HEK293 (cell line): ENCODE results near the gene CDYL.

Experiments used
- CTCF ChIA-PET: fragments of 350-600 bp; formaldehyde crosslinking; extraction: SDS; loops from one replicate; lab custom pipeline; 2021; ENCODE audit warnings: antibody characterized with exemption; lab: Yijun Ruan, JAX
- POLR2A ChIA-PET: fragments of 300-600 bp; formaldehyde crosslinking; extraction: SDS; loops from one replicate; lab custom pipeline; 2020; ENCODE audit warnings: antibody characterized with exemption, inconsistent platforms; lab: Yijun Ruan, JAX
- H3K27ac ChIP-seq: fragments of 200-500 bp; sonication (Bioruptor generic); 2 replicates; pipeline ENCODE4 v1.5.1; 2014; ENCODE audit warnings: low read depth, low read length, control low read depth, inconsistent platforms; ENCODE audit errors: extremely low read depth
- H3K36me3 ChIP-seq, 2 experiments: fragments of 200-500 bp in 1 of 2; sonication (Bioruptor generic) in 1 of 2; 1 replicate in 1 of 2; 2 replicates in 1 of 2; pipeline ENCODE4 v1.5.1; 2014 to 2017; ENCODE audit warnings: inconsistent platforms in 2 of 2, low read length in 2 of 2; ENCODE audit not compliant: control insufficient read depth in 2 of 2, insufficient read depth in 1 of 2
- H3K4me1 ChIP-seq: fragments of 200-500 bp; sonication (Bioruptor generic); 2 replicates; pipeline ENCODE4 v1.5.1; 2014; ENCODE audit warnings: mild to moderate bottlenecking, low read length, inconsistent platforms; ENCODE audit not compliant: control insufficient read depth, insufficient read depth
- H3K4me3 ChIP-seq: 2 replicates; pipeline ENCODE4 v1.5.1; 2011; ENCODE audit warnings: low read depth, mild to moderate bottlenecking, control low read depth, low read length, moderate library complexity
- H3K9me3 ChIP-seq: fragments of 200-500 bp; sonication (Bioruptor generic); 2 replicates; pipeline ENCODE4 v1.5.1; 2014; ENCODE audit warnings: low read depth, low read length, inconsistent platforms; ENCODE audit not compliant: control insufficient read depth, insufficient read depth
- GLI2 ChIP-seq: fragments of 450-650 bp; formaldehyde crosslinking; IDR thresholded peaks from 2 replicates; pipeline ENCODE4; 2017; ENCODE audit warnings: missing biosample characterization, missing genetic modification characterization, low read depth, borderline replicate concordance
- INSM2 ChIP-seq: fragments of 450-650 bp; formaldehyde crosslinking; IDR thresholded peaks from 2 replicates; pipeline ENCODE4 v1.5.1; 2016; ENCODE audit warnings: missing biosample characterization, missing genetic modification characterization
- KLF9 ChIP-seq: fragments of 450-650 bp; formaldehyde crosslinking; IDR thresholded peaks from 2 replicates; pipeline ENCODE4 v1.5.1; 2016; ENCODE audit warnings: missing biosample characterization, missing genetic modification characterization, low read depth
- MYNN ChIP-seq: fragments of 450-650 bp; formaldehyde crosslinking; IDR thresholded peaks from 2 replicates; pipeline ENCODE4 v1.5.1; 2016; ENCODE audit warnings: missing biosample characterization, missing genetic modification characterization, borderline replicate concordance
- OVOL3 ChIP-seq: fragments of 450-650 bp; formaldehyde crosslinking; IDR thresholded peaks from 2 replicates; pipeline ENCODE4 v1.5.1; 2016; ENCODE audit warnings: missing biosample characterization, missing genetic modification characterization
- SALL2 ChIP-seq: fragments of 450-650 bp; formaldehyde crosslinking; IDR thresholded peaks from 2 replicates; pipeline ENCODE4 v1.5.0; 2017; ENCODE audit warnings: missing biosample characterization, mild to moderate bottlenecking, missing genetic modification characterization, borderline replicate concordance
- SCRT1 ChIP-seq: fragments of 450-650 bp; formaldehyde crosslinking; IDR thresholded peaks from 2 replicates; pipeline ENCODE4 v1.5.1; 2016; ENCODE audit warnings: missing biosample characterization, missing genetic modification characterization, borderline replicate concordance
- SCRT2 ChIP-seq: fragments of 450-650 bp; formaldehyde crosslinking; IDR thresholded peaks from 2 replicates; pipeline ENCODE4 v1.5.1; 2016; ENCODE audit warnings: missing biosample characterization, missing genetic modification characterization
- ZBTB10 ChIP-seq: fragments of 450-650 bp; formaldehyde crosslinking; IDR thresholded peaks from 2 replicates; pipeline ENCODE4 v1.5.1; 2016; ENCODE audit warnings: missing biosample characterization, missing genetic modification characterization
- ZFP37 ChIP-seq: fragments of 450-650 bp; formaldehyde crosslinking; IDR thresholded peaks from 2 replicates; pipeline ENCODE4 v1.5.1; 2016; ENCODE audit warnings: missing biosample characterization, missing genetic modification characterization
- ZFP41 ChIP-seq: fragments of 450-650 bp; formaldehyde crosslinking; IDR thresholded peaks from 2 replicates; pipeline ENCODE4 v1.5.1; 2016; ENCODE audit warnings: missing biosample characterization, missing genetic modification characterization, borderline replicate concordance
- ZNF10 ChIP-seq: fragments of 450-650 bp; formaldehyde crosslinking; IDR thresholded peaks from 2 replicates; pipeline ENCODE4 v1.5.1; 2017; ENCODE audit warnings: missing biosample characterization, missing genetic modification characterization
- ZNF169 ChIP-seq: fragments of 450-650 bp; formaldehyde crosslinking; IDR thresholded peaks from 2 replicates; pipeline ENCODE4 v1.5.1; 2016; ENCODE audit warnings: missing biosample characterization, missing genetic modification characterization
- ZNF214 ChIP-seq: fragments of 450-650 bp; formaldehyde crosslinking; IDR thresholded peaks from 2 replicates; pipeline ENCODE4 v1.5.1; 2017; ENCODE audit warnings: missing biosample characterization, mild to moderate bottlenecking, missing genetic modification characterization, borderline replicate concordance
- ZNF24 ChIP-seq: fragments of 450-650 bp; formaldehyde crosslinking; IDR thresholded peaks from 2 replicates; pipeline ENCODE4 v1.5.1; 2016; ENCODE audit warnings: missing biosample characterization, missing genetic modification characterization
- ZNF423 ChIP-seq: fragments of 450-650 bp; formaldehyde crosslinking; IDR thresholded peaks from 2 replicates; pipeline ENCODE4 v1.5.1; 2016; ENCODE audit warnings: missing biosample characterization, missing genetic modification characterization
- ZNF621 ChIP-seq: fragments of 450-650 bp; formaldehyde crosslinking; IDR thresholded peaks from 2 replicates; pipeline ENCODE4 v1.5.1; 2017; ENCODE audit warnings: missing biosample characterization, missing genetic modification characterization
- ZNF624 ChIP-seq: fragments of 450-650 bp; formaldehyde crosslinking; IDR thresholded peaks from 2 replicates; pipeline ENCODE4 v1.5.1; 2017; ENCODE audit warnings: missing biosample characterization, missing genetic modification characterization
- ZNF654 ChIP-seq: fragments of 450-650 bp; formaldehyde crosslinking; IDR thresholded peaks from 2 replicates; pipeline ENCODE4 v1.5.1; 2016; ENCODE audit warnings: low read depth, missing biosample characterization, missing genetic modification characterization
- ZNF670 ChIP-seq: fragments of 450-650 bp; formaldehyde crosslinking; IDR thresholded peaks from 2 replicates; pipeline ENCODE4 v1.5.1; 2016; ENCODE audit warnings: missing biosample characterization, missing genetic modification characterization, low read depth
- TF ChIP-seq, protein P1 (sequence below): fragments of 450-650 bp; formaldehyde crosslinking; IDR thresholded peaks from 2 replicates; pipeline ENCODE4 v1.5.1; 2017; ENCODE audit warnings: missing biosample characterization, mild to moderate bottlenecking, missing genetic modification characterization, moderate library complexity
- TF ChIP-seq, protein P2 (sequence below): fragments of 450-650 bp; formaldehyde crosslinking; IDR thresholded peaks from 2 replicates; pipeline ENCODE4 v1.5.1; 2016; ENCODE audit warnings: missing biosample characterization, missing genetic modification characterization
- TF ChIP-seq, protein P3 (sequence below): fragments of 450-650 bp; formaldehyde crosslinking; IDR thresholded peaks from 2 replicates; pipeline ENCODE4 v1.5.1; 2017; ENCODE audit warnings: missing biosample characterization, missing genetic modification characterization
- TF ChIP-seq, protein P4 (sequence below): fragments of 450-650 bp; formaldehyde crosslinking; IDR thresholded peaks from 2 replicates; pipeline ENCODE4 v1.5.1; 2016; ENCODE audit warnings: missing biosample characterization, missing genetic modification characterization
- TF ChIP-seq, protein P5 (sequence below): fragments of 450-650 bp; formaldehyde crosslinking; IDR thresholded peaks from 2 replicates; pipeline ENCODE4 v1.5.1; 2016; ENCODE audit warnings: missing biosample characterization, missing genetic modification characterization

Gene CDYL

DNA sequence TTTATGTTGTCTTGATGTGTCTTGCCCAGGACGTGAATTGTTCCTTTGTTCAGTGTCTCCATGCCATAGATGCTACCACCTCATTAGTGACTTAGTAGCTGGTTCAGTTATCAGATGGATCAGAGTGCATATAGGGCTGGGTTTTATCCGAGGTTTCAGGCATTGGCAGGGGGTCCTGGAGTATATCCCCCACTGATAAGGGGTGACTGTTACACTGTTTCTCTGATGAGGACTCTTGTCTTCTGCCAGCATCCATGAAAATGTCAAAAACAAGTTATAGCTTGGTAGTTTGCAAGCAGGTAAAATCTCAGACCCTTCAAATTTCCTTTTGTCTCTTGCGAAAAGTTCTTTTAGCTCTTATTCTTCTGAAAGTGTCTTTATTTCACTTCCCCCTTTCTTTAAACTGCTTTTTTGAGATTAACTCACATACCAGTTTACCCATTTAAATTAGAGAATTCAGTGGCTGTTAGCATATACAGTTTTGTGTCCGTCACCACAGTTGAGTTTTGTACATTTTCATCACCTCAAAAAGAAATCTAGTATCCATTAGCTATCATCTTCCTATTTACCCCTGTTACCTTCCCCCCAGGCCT is 109.2 kb downstream of the CDYL start:
- H3K4me3 ChIP-seq, result no peak overlapping the region
- TF ChIP-seq ZFP37 (tag by site-specific recombination) (no peak), MYNN (no peak), INSM2 (no peak), ZNF423 (no peak), SALL2 (tag by site-specific recombination) (no peak), ZNF670 (no peak), ZNF214 (no peak), ZNF624 (tag by site-specific recombination) (no peak), SCRT1 (no peak), ZNF654 (tag by site-specific recombination) (no peak), GLI2 (tag by site-specific recombination) (no peak)
- TF ChIP-seq, protein P1, sequence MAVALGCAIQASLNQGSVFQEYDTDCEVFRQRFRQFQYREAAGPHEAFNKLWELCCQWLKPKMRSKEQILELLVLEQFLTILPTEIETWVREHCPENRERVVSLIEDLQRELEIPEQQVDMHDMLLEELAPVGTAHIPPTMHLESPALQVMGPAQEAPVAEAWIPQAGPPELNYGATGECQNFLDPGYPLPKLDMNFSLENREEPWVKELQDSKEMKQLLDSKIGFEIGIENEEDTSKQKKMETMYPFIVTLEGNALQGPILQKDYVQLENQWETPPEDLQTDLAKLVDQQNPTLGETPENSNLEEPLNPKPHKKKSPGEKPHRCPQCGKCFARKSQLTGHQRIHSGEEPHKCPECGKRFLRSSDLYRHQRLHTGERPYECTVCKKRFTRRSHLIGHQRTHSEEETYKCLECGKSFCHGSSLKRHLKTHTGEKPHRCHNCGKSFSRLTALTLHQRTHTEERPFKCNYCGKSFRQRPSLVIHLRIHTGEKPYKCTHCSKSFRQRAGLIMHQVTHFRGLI (tag by site-specific recombination), result no peak
- TF ChIP-seq, protein P2, sequence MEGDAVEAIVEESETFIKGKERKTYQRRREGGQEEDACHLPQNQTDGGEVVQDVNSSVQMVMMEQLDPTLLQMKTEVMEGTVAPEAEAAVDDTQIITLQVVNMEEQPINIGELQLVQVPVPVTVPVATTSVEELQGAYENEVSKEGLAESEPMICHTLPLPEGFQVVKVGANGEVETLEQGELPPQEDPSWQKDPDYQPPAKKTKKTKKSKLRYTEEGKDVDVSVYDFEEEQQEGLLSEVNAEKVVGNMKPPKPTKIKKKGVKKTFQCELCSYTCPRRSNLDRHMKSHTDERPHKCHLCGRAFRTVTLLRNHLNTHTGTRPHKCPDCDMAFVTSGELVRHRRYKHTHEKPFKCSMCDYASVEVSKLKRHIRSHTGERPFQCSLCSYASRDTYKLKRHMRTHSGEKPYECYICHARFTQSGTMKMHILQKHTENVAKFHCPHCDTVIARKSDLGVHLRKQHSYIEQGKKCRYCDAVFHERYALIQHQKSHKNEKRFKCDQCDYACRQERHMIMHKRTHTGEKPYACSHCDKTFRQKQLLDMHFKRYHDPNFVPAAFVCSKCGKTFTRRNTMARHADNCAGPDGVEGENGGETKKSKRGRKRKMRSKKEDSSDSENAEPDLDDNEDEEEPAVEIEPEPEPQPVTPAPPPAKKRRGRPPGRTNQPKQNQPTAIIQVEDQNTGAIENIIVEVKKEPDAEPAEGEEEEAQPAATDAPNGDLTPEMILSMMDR (tag by site-specific recombination), result no peak
- TF ChIP-seq, all 188 proteins: peak for 0
- no peaks in the 10 kb centered on the region for H3K4me1 ChIP-seq
- POLR2A ChIA-PET, result no interaction called here
- H3K27ac ChIP-seq, result no peak overlapping the region
- CTCF ChIA-PET, result interaction anchor here (1.2 kb wide), 1 partner anchor 37 kb away, joined by 3 read pairs; no protein-coding TSS in a partner anchor
- no peaks in the 10 kb centered on the region for H3K36me3 ChIP-seq
- H3K9me3 ChIP-seq, result no peaks in the 10 kb centered on the region

DNA sequence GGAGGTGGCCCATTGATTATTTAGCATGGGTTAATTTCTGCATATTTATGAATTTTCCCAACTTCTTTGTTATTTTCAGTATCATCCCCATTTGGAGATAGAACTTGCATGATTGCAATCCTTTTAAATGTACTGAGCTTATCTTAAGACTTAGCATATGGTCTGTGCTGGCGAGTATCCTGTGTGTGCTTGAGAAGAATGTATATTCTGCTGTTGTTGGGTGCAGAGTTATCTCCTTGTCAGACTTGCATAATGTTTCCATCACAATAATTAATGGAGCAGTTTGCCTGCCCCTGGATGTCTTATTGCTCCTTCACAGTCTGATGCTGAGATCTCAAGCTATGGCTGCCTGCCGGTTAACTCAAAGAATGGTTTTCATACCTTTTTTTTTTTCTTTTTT is 112.6 kb downstream of the CDYL start:
- Histone ChIP-seq H3K27ac (no peak overlapping the region), H3K36me3 (peaks cover 0 to 15% of the 10 kb centered on the region in 2 experiments; a peak in 1 of 3 replicates), H3K9me3 (no peaks in the 10 kb centered on the region), H3K4me1 (no peaks in the 10 kb centered on the region), H3K4me3 (no peak overlapping the region)
- CTCF ChIA-PET, result interaction anchor here (0.6 kb wide), 1 partner anchor 180 kb away, joined by 3 read pairs; no protein-coding TSS in a partner anchor
- POLR2A ChIA-PET, result no interaction called here
- TF ChIP-seq ZNF621 (tag by site-specific recombination) (no peak), OVOL3 (tag by site-specific recombination) (no peak), ZFP41 (tag by site-specific recombination) (no peak), KLF9 (no peak), ZBTB10 (no peak), ZNF169 (tag by site-specific recombination) (no peak), SCRT2 (tag by site-specific recombination) (no peak), ZNF24 (tag by site-specific recombination) (no peak), ZNF10 (no peak)
- TF ChIP-seq, protein P3, sequence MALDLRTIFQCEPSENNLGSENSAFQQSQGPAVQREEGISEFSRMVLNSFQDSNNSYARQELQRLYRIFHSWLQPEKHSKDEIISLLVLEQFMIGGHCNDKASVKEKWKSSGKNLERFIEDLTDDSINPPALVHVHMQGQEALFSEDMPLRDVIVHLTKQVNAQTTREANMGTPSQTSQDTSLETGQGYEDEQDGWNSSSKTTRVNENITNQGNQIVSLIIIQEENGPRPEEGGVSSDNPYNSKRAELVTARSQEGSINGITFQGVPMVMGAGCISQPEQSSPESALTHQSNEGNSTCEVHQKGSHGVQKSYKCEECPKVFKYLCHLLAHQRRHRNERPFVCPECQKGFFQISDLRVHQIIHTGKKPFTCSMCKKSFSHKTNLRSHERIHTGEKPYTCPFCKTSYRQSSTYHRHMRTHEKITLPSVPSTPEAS (tag by site-specific recombination), result no peak
- TF ChIP-seq, protein P4, sequence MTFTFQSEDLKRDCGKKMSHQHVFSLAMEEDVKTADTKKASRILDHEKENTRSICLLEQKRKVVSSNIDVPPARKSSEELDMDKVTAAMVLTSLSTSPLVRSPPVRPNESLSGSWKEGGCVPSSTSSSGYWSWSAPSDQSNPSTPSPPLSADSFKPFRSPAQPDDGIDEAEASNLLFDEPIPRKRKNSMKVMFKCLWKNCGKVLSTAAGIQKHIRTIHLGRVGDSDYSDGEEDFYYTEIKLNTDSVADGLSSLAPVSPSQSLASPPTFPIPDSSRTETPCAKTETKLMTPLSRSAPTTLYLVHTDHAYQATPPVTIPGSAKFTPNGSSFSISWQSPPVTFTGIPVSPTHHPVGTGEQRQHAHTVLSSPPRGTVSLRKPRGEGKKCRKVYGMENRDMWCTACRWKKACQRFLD (tag by site-specific recombination), result no peak
- TF ChIP-seq, protein P5, sequence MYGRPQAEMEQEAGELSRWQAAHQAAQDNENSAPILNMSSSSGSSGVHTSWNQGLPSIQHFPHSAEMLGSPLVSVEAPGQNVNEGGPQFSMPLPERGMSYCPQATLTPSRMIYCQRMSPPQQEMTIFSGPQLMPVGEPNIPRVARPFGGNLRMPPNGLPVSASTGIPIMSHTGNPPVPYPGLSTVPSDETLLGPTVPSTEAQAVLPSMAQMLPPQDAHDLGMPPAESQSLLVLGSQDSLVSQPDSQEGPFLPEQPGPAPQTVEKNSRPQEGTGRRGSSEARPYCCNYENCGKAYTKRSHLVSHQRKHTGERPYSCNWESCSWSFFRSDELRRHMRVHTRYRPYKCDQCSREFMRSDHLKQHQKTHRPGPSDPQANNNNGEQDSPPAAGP (tag by site-specific recombination), result no peak
